ENCODE measurements around the gene NDUFS1.

NDUFS1 gene

GRCh38 chr2:206068207-206068606, 91.0 kb downstream of the NDUFS1 start:
- no peak for DNase-seq

All from hypothalamus (tissue), 51 donors.